Activated CD8-positive, alpha-beta memory T cell treated with anti-CD3 and anti-CD28 coated beads for 48 hours (primary cell): ENCODE results near the gene MAGI2.

ENCODE experiments used
- DNase-seq, 3 experiments: peaks; one replicate each; pipeline ENCODE4 v3.0.0-alpha.2; 2020; ENCODE audit warnings: low read depth in 2 of 3, low spot score in 2 of 3

Gene MAGI2

GRCh38 chr7:78751253-78751652, 702.2 kb downstream of the MAGI2 start:
- DNase-seq: no peak

GRCh38 chr7:78749052-78749746, 704.3 kb downstream of the MAGI2 start:
- no peak for DNase-seq

GRCh38 chr7:78747592-78747991, 705.9 kb downstream of the MAGI2 start:
- DNase-seq: no peak

GRCh38 chr7:78746301-78746700, 707.2 kb downstream of the MAGI2 start:
- DNase-seq: no peak

GRCh38 chr7:78742694-78743093, 710.8 kb downstream of the MAGI2 start:
- DNase-seq: no peak

GRCh38 chr7:78736548-78736947, 716.9 kb downstream of the MAGI2 start:
- DNase-seq: no peak

GRCh38 chr7:78734626-78735025, 718.8 kb downstream of the MAGI2 start:
- no peak for DNase-seq

- DNase-seq: no peak
Observed at GRCh38 chr7:78720066-78720465, 733.4 kb downstream of the MAGI2 start.

GRCh38 chr7:78718212-78718611, 735.3 kb downstream of the MAGI2 start:
- no peak for DNase-seq

- DNase-seq: no peak
Observed at GRCh38 chr7:78716876-78717275, 736.6 kb downstream of the MAGI2 start.

GRCh38 chr7:78714356-78714755, 739.1 kb downstream of the MAGI2 start:
- no peak for DNase-seq

- DNase-seq: no peak
Observed at GRCh38 chr7:78712111-78712510, 741.4 kb downstream of the MAGI2 start.

GRCh38 chr7:78709658-78710057, 743.8 kb downstream of the MAGI2 start:
- no peak for DNase-seq

- no peak for DNase-seq
Observed at GRCh38 chr7:78704504-78704903, 749.0 kb downstream of the MAGI2 start.

- no peak for DNase-seq
Observed at GRCh38 chr7:78703391-78703790, 750.1 kb downstream of the MAGI2 start.

- DNase-seq: no peak
Observed at GRCh38 chr7:78702770-78703169, 750.7 kb downstream of the MAGI2 start.

GRCh38 chr7:78695826-78696225, 757.6 kb downstream of the MAGI2 start:
- no peak for DNase-seq

GRCh38 chr7:78691584-78691983, 761.9 kb downstream of the MAGI2 start:
- DNase-seq: no peak

- no peak for DNase-seq
Observed at GRCh38 chr7:78690174-78690573, 763.3 kb downstream of the MAGI2 start.

GRCh38 chr7:78688376-78688775, 765.1 kb downstream of the MAGI2 start:
- no peak for DNase-seq

- no peak for DNase-seq
Observed at GRCh38 chr7:78686189-78686588, 767.3 kb downstream of the MAGI2 start.

GRCh38 chr7:78684201-78684600, 769.3 kb downstream of the MAGI2 start:
- DNase-seq: no peak

- no peak for DNase-seq
Observed at GRCh38 chr7:78683566-78683965, 769.9 kb downstream of the MAGI2 start.
